ENCODE data around the gene JOSD2.

The JOSD2 gene

GRCh38 chr19:50478901-50479715, 31.9 kb downstream of the JOSD2 start:
- in situ Hi-C loops (cut with HindIII; ENCODE audit: low sequenced_read_pairs) = loop anchor here (10.0 kb wide), 1 partner anchor 124 kb away; no protein-coding TSS in a partner anchor

- in situ Hi-C loops (cut with HindIII; ENCODE audit: low sequenced_read_pairs) = loop anchor here (10.0 kb wide), 1 partner anchor 123 kb away; no protein-coding TSS in a partner anchor
Measured at GRCh38 chr19:50477751-50478515, 33.1 kb downstream of the JOSD2 start.

DNA sequence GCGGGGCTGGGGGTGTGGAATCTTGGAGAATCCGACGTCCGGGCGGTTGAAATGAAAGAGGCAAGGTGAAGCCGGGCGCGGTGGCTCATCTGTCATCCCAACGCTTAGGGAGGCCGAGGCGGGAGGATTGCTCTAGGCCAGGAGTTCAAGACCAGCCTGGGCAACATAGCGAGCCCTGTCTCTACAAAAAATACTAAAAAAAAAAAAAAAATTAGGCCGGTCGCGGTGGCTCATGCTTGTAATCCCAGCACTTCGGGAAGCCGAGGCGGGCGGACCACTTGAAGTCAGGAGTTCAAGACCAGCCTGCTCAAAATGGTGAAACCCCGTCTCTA, 34.1 kb downstream of the JOSD2 start:
- in situ Hi-C loops (cut with HindIII; ENCODE audit: low sequenced_read_pairs) = loop anchor here (10.0 kb wide), 1 partner anchor 122 kb away; no protein-coding TSS in a partner anchor

DNA sequence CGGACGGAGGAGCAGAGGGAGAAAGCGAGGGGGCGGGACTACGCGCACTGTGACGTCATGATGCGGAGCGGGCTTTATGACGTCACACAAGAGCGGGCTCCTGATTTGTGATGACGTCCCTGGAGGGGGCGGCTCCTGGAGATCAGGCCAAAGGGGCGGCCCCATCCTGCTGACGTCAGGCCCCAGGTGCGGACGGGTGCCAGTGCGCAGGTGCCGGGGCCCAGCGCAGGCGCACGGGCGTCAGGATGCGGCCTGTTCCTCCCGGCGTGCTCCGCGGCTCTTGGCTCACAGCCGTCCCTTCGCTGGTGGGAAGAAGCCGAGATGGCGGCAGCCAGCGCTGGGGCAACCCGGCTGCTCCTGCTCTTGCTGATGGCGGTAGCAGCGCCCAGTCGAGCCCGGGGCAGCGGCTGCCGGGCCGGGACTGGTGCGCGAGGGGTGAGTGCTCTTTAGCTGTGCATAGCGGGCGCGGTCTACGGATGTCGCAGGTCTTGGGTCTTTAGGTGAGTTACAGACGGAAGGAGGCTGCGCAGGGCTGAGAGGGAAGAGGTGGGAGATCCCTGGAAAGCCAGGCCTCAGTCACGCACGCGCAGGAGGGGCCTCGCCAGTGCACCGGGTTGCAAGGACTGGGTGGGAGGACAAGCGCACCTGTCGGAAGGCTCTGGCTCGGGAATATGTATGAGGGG, 34.6 kb downstream of the JOSD2 start, which contains the start of the genes EMC10 and GARIN5A:
TSS of gene EMC10 (plus strand) at position 284 of the 683 bp plus-strand sequence. CDS start at position 322, 38 bp downstream.
TSS of gene GARIN5A (minus strand) at position 625 of the 683 bp plus-strand sequence. CDS start at position 165, 460 bp downstream.
- in situ Hi-C loops (cut with HindIII; ENCODE audit: low sequenced_read_pairs) = loop anchor here (10.0 kb wide), 1 partner anchor 122 kb away; no protein-coding TSS in a partner anchor

GRCh38 chr19:50475736-50476223, 35.2 kb downstream of the JOSD2 start:
- in situ Hi-C loops (cut with HindIII; ENCODE audit: low sequenced_read_pairs) = loop anchor here (10.0 kb wide), 1 partner anchor 121 kb away; no protein-coding TSS in a partner anchor

- in situ Hi-C loops (cut with HindIII; ENCODE audit: low sequenced_read_pairs) = loop anchor here (10.0 kb wide), 1 partner anchor 120 kb away; no protein-coding TSS in a partner anchor
Measured at GRCh38 chr19:50475101-50475568, 35.9 kb downstream of the JOSD2 start.

DNA sequence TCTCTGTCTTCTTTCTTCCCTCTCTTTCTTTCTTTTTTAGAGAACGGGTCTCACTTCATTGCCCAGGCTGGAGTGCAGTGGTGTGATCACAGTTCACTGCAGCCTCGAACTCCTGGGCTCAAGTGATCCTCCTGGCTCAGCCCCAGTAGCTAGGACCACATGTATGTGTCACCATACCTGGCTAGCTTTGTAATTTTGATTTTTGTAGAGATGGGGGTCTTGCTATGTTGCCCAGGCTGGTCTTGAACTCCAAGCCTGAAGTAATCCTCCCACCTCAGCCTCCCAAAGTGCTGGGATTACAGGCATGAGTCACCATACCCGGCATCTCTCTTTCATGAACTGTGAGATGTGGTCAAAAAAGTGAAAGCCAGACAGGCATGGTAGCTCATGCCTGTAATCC, 37.7 kb downstream of the JOSD2 start:
- in situ Hi-C loops (cut with HindIII; ENCODE audit: low sequenced_read_pairs) = loop anchor here (10.0 kb wide), 1 partner anchor 119 kb away; no protein-coding TSS in a partner anchor

GRCh38 chr19:50468818-50469217, 42.2 kb downstream of the JOSD2 start:
- in situ Hi-C loops (cut with HindIII; ENCODE audit: low sequenced_read_pairs) = no loop called here

GRCh38 chr19:50467566-50467965, 43.4 kb downstream of the JOSD2 start:
- in situ Hi-C loops (cut with HindIII; ENCODE audit: low sequenced_read_pairs) = no loop called here

DNA sequence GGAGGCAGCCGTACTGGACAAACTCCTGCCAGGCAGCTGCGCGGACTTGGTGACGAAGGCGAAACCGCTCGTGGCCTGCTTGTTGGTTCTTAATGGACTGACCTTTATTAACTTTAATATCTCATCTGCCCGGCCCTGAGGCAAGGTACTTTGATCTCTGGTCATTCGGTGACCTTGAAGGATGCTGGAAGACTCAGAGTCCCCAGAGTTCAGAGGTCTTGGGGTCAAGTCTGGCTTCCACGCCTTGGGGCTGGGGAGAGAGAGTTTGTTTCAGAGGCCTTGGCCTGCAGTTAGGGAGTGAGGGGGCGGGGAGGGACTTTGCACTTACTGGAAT, 44.3 kb downstream of the JOSD2 start:
- in situ Hi-C loops (cut with HindIII; ENCODE audit: low sequenced_read_pairs) = no loop called here

DNA sequence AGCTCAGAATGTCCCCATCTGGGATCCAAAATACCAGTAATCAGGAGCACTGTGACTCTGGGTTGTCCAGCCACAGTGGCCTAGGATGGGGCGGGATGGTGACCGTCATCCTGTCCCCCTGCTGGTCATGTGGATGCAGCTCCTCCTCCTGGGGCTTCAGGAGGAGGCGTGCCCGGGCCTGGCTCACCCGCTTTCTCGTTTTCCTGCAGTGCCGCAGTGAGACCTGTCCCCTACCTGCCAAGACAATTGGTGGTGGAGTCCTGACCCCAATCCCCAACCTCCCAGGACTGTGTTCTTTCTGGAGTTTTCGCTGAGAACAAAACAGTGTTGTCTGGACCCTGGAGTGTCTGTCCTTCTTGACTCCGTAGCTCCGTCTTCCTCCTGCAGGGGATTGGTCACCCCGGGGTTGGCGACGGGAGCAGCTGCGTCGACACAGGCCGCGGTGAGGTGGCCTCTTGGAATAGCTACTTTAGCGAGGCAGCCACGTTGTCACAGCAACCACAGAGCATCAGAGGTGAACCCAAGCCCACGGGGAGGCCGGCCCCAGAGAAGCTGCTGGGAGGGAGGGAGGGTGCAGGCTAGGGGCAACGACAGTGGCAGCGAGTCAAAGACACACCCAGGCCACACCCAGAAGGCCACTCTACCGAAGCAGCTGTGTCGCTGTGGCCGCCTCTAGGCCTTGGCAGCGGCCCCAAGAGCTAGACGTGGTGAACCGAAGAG, 44.8 kb downstream of the JOSD2 start:
- in situ Hi-C loops (cut with HindIII; ENCODE audit: low sequenced_read_pairs) = no loop called here

GRCh38 chr19:50465000-50465399, 46.0 kb downstream of the JOSD2 start:
- in situ Hi-C loops (cut with HindIII; ENCODE audit: low sequenced_read_pairs) = no loop called here

- in situ Hi-C loops (cut with HindIII; ENCODE audit: low sequenced_read_pairs) = no loop called here
Measured at GRCh38 chr19:50464348-50464747, 46.6 kb downstream of the JOSD2 start.

GRCh38 chr19:50462970-50463369, 48.0 kb downstream of the JOSD2 start:
- in situ Hi-C loops (cut with HindIII; ENCODE audit: low sequenced_read_pairs) = no loop called here

DNA sequence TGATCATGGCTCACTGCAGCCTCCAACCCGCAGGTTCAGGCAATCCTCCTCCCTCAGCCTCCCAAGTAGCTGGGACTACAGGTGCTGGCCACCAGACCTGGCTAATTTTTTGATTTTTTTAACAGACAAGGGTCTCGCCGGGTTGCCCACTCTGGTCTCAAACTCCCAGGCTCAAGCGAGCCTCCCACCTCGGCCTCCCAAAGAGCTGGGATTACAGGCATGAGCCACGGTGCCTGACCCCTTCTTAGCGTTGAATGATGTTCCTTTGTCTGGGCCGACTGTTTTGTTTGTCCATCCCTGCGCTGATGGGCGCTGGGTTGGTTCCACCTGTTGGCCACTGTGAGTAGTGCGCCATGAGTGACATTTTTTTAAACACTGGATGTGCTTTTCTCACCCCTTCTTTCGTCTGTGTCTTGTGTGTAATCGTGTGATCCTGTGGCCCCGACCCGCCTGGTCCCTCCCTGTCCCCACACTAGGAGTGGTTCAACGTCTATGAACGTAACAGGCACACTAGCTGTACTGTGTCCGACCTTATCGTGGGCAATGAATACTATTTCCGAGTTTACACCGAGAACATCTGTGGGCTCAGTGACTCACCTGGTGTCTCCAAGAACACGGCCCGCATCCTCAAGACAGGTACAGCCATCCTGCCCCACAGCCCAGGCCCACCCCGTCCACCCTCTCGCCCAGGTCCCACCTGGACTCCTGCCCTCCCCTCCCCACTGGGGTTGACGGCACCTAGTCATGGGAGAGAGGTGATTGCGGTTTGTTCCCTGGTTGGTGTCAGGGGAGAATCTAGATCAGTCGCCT, 49.7 kb downstream of the JOSD2 start:
- in situ Hi-C loops (cut with HindIII; ENCODE audit: low sequenced_read_pairs) = no loop called here

GRCh38 chr19:50460161-50460765, 50.7 kb downstream of the JOSD2 start:
- in situ Hi-C loops (cut with HindIII; ENCODE audit: low sequenced_read_pairs) = no loop called here

GRCh38 chr19:50459638-50460037, 51.4 kb downstream of the JOSD2 start:
- in situ Hi-C loops (cut with HindIII; ENCODE audit: low sequenced_read_pairs) = no loop called here

DNA sequence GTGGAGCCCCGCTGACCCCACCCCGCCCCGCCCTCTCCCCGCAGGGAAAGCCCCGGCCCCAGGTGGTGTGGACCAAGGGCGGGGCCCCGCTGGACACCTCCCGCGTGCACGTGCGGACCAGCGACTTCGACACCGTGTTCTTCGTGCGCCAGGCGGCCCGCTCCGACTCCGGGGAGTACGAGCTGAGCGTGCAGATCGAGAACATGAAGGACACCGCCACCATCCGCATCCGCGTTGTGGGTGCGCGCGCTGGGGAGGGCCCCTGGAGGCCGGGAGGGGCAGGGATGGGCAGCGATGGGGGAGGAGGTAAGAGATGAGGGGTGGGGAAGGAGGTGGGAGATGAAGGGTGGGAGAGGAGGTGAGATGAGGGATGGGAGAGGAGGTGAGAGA, 51.9 kb downstream of the JOSD2 start:
- in situ Hi-C loops (cut with HindIII; ENCODE audit: low sequenced_read_pairs) = no loop called here

All from endothelial cell of hepatic sinusoid (primary cell).